GM12874 (cell line): ENCODE measurements around the gene CPXM2.

ENCODE experiments used
- CTCF ChIP-seq: IDR thresholded peaks from 2 replicates; pipeline ENCODE4 v1.5.1; 2011; ENCODE audit warnings: low read depth, mild to moderate bottlenecking, control low read depth, low read length, moderate library complexity; ENCODE audit not compliant: insufficient read depth

Gene CPXM2

GRCh38 chr10:123912466-123912865 is 20.9 kb upstream of the CPXM2 start:
- TF ChIP-seq CTCF, result no peak

- TF ChIP-seq CTCF, result no peak
These were observed 20.3 kb upstream of the CPXM2 start for GRCh38 chr10:123911866-123912265.

- no peak for TF ChIP-seq CTCF
These were observed 18.3 kb upstream of the CPXM2 start for GRCh38 chr10:123909866-123910265.

- TF ChIP-seq CTCF, result no peak
These were observed 17.8 kb upstream of the CPXM2 start for GRCh38 chr10:123909426-123909825.

- no peak for TF ChIP-seq CTCF
These were observed 16.8 kb upstream of the CPXM2 start for GRCh38 chr10:123908379-123908778.

GRCh38 chr10:123906884-123907652 is 15.5 kb upstream of the CPXM2 start:
- no peak for TF ChIP-seq CTCF

GRCh38 chr10:123906296-123906695 is 14.7 kb upstream of the CPXM2 start:
- no peak for TF ChIP-seq CTCF
